Measurements from ENCODE around the gene TMEM272. TPM values are rescaled to one million over a fixed set of nuclear protein-coding genes. Genes with fewer than 3 reads are reported as not detected.

TMEM272 gene
- total RNA-seq, 1 experiment from 2014 or later = 0.15 TPM

DNA sequence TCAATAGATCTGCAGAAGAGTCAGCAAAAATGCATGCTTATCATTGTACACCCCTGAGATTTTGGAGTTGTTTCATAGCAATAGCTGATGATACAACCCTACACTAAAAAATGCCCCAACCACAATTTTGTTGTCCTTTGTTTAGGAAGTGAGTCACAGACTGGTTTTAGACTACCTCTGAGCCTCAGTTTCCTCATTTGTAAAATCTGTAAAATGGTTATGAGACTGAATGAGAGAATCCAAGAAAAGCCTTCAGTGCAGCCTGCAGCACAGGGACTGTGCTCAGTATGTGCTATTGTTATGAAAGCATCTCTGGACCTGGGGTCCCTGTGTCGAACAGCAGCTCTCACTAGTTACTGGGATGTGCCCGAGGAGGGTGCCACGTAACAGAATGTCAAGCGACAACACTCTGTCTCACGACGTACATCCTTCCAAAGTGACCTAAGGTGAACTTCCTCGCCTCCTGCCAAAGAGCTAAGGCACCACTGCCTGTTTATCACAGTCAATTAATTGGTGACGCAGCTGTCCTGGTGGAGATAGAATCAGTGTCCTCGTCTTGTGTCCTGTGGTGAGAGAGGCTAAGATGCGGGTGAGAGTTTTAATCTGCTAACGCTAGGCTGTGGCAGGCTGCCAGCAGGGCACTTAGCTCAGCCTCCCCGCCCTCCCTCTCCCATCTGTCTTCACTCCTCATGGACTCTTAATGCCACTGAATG is 59.1 kb downstream of the TMEM272 start:
- Histone ChIP-seq H3K9me3 (ENCODE audit: control insufficient read depth, insufficient read depth, low read depth, low read length) (no peaks in the 10 kb centered on the region), H3K36me3 (ENCODE audit: control insufficient read depth, insufficient read depth, low read length) (no peaks in the 10 kb centered on the region), H3K27ac (ENCODE audit: low read length) (no peak overlapping the region), H3K27me3 (ENCODE audit: control insufficient read depth, insufficient read depth, low read length) (no peaks in the 10 kb centered on the region), H3K4me1 (ENCODE audit: control insufficient read depth, insufficient read depth, low read length) (no peaks in the 10 kb centered on the region), H3K4me3 (ENCODE audit: low read depth in 2 of 2, low read length in 2 of 2) (no peak overlapping the region)
- intact Hi-C loops (cut with micrococcal nuclease; ENCODE audit: unreplicated experiment) (no loop called here), in situ Hi-C loops (cut with HindIII; ENCODE audit: low pct_unique_long_range_greater_than_20kb, low sequenced_read_pairs) (no loop called here)
- ATAC-seq = no peak
- TF ChIP-seq TCF7L2 (IDR thresholded peaks at IDR 0.05; ENCODE audit: low read depth, low read length) = no peak
- TF ChIP-seq, protein P1, sequence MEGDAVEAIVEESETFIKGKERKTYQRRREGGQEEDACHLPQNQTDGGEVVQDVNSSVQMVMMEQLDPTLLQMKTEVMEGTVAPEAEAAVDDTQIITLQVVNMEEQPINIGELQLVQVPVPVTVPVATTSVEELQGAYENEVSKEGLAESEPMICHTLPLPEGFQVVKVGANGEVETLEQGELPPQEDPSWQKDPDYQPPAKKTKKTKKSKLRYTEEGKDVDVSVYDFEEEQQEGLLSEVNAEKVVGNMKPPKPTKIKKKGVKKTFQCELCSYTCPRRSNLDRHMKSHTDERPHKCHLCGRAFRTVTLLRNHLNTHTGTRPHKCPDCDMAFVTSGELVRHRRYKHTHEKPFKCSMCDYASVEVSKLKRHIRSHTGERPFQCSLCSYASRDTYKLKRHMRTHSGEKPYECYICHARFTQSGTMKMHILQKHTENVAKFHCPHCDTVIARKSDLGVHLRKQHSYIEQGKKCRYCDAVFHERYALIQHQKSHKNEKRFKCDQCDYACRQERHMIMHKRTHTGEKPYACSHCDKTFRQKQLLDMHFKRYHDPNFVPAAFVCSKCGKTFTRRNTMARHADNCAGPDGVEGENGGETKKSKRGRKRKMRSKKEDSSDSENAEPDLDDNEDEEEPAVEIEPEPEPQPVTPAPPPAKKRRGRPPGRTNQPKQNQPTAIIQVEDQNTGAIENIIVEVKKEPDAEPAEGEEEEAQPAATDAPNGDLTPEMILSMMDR (IDR thresholded peaks at IDR 0.05) = no peak
- TF ChIP-seq SIN3A (IDR thresholded peaks at IDR 0.05; ENCODE audit: borderline replicate concordance, insufficient read depth, low read depth, low read length) = no peak
- no peak for TF ChIP-seq POLR2AphosphoS5 (IDR thresholded peaks at IDR 0.05; ENCODE audit: low read depth, low read length)
- TF ChIP-seq, protein P2, sequence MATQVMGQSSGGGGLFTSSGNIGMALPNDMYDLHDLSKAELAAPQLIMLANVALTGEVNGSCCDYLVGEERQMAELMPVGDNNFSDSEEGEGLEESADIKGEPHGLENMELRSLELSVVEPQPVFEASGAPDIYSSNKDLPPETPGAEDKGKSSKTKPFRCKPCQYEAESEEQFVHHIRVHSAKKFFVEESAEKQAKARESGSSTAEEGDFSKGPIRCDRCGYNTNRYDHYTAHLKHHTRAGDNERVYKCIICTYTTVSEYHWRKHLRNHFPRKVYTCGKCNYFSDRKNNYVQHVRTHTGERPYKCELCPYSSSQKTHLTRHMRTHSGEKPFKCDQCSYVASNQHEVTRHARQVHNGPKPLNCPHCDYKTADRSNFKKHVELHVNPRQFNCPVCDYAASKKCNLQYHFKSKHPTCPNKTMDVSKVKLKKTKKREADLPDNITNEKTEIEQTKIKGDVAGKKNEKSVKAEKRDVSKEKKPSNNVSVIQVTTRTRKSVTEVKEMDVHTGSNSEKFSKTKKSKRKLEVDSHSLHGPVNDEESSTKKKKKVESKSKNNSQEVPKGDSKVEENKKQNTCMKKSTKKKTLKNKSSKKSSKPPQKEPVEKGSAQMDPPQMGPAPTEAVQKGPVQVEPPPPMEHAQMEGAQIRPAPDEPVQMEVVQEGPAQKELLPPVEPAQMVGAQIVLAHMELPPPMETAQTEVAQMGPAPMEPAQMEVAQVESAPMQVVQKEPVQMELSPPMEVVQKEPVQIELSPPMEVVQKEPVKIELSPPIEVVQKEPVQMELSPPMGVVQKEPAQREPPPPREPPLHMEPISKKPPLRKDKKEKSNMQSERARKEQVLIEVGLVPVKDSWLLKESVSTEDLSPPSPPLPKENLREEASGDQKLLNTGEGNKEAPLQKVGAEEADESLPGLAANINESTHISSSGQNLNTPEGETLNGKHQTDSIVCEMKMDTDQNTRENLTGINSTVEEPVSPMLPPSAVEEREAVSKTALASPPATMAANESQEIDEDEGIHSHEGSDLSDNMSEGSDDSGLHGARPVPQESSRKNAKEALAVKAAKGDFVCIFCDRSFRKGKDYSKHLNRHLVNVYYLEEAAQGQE (IDR thresholded peaks at IDR 0.05; ENCODE audit: insufficient read depth in 1 of 2, low read depth in 2 of 2, low read length in 1 of 2) = no peak
- ChIA-PET POLR2A (no interaction called here), CTCF (no interaction called here)
- no peak for DNase-seq (ENCODE audit: low read depth, low spot score)
- no TSS peak for BruUV-seq (replicated peaks)

DNA sequence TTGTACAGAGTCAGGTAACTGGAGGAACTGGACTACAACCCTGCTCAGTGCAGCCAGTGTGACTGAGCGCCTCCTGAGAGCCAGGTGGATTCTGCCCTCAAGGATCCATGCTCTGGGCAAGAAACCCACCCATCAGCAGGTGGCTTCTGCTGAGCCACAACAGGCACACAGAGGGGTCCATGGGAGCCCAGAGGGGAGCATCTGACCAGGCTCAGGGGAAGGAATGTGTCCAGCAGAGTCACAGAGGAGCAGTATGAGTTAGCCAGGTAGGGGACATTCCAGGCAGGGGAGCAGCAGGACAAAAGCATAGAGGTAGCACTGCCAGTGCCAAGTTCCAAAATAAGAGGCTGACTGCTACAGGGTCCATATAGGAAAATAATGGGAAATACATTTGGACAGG is 60.9 kb downstream of the TMEM272 start:
- H3K27ac ChIP-seq (ENCODE audit: low read length) = no peak overlapping the region

More for the DNA sequence above, 60.9 kb downstream of the TMEM272 start:
- H3K4me1 ChIP-seq (ENCODE audit: control insufficient read depth, insufficient read depth, low read length) = no peaks in the 10 kb centered on the region
- H3K4me3 ChIP-seq (ENCODE audit: low read depth in 2 of 2, low read length in 2 of 2) = no peak overlapping the region
- in situ Hi-C loops (cut with HindIII; ENCODE audit: low pct_unique_long_range_greater_than_20kb, low sequenced_read_pairs) (no loop called here), intact Hi-C loops (cut with micrococcal nuclease; ENCODE audit: unreplicated experiment) (no loop called here)
- BruUV-seq (replicated peaks) = no TSS peak
- no peaks in the 10 kb centered on the region for H3K9me3 ChIP-seq (ENCODE audit: control insufficient read depth, insufficient read depth, low read depth, low read length)
- H3K27me3 ChIP-seq (ENCODE audit: control insufficient read depth, insufficient read depth, low read length) = no peaks in the 10 kb centered on the region
- H3K36me3 ChIP-seq (ENCODE audit: control insufficient read depth, insufficient read depth, low read length) = no peaks in the 10 kb centered on the region
- POLR2A ChIA-PET = no interaction called here
- no peak for DNase-seq (ENCODE audit: low read depth, low spot score)
- no peak for ATAC-seq
- CTCF ChIA-PET = no interaction called here
- TF ChIP-seq, protein P2 (IDR thresholded peaks at IDR 0.05; ENCODE audit: insufficient read depth in 1 of 2, low read depth in 2 of 2, low read length in 1 of 2) = no peak
- TF ChIP-seq TCF7L2 (IDR thresholded peaks at IDR 0.05; ENCODE audit: low read depth, low read length) (no peak), POLR2AphosphoS5 (IDR thresholded peaks at IDR 0.05; ENCODE audit: low read depth, low read length) (no peak), SIN3A (IDR thresholded peaks at IDR 0.05; ENCODE audit: borderline replicate concordance, insufficient read depth, low read depth, low read length) (no peak)
- TF ChIP-seq, protein P1 (IDR thresholded peaks at IDR 0.05) = no peak

Measured in Panc1 (cell line).